ENCODE data around the gene PPEF1.
"Not testable (repeated sequence)": the region's sequence is repeated elsewhere in the genome, so short reads cannot be mapped to it uniquely, and the experiment has no call there.

The PPEF1 gene

GRCh38 chrX:18702362-18703195 is 4.9 kb upstream of the PPEF1 start:
- no peak for DNase-seq (ENCODE audit: low read depth)

- DNase-seq (ENCODE audit: low read depth) = no peak
These were observed 2.4 kb downstream of the PPEF1 start for GRCh38 chrX:18709833-18710232.

GRCh38 chrX:18714910-18715309 is 7.5 kb downstream of the PPEF1 start:
- DNase-seq (ENCODE audit: low read depth) = no peak

- DNase-seq (ENCODE audit: low read depth) = no peak
These were observed 12.4 kb downstream of the PPEF1 start for GRCh38 chrX:18719852-18720251.

- no peak for DNase-seq (ENCODE audit: low read depth)
These were observed 14.4 kb downstream of the PPEF1 start for GRCh38 chrX:18721683-18722499.

- DNase-seq (ENCODE audit: low read depth) = no peak
These were observed 15.1 kb downstream of the PPEF1 start for GRCh38 chrX:18722500-18723071.

- no peak for DNase-seq (ENCODE audit: low read depth)
These were observed 18.0 kb downstream of the PPEF1 start for GRCh38 chrX:18725310-18725943.

- no peak for DNase-seq (ENCODE audit: low read depth)
These were observed 25.8 kb downstream of the PPEF1 start for GRCh38 chrX:18733287-18733686.

- not testable (repeated sequence) for DNase-seq (ENCODE audit: low read depth)
These were observed 32.2 kb downstream of the PPEF1 start for GRCh38 chrX:18739609-18740008.

GRCh38 chrX:18748499-18748898 is 41.1 kb downstream of the PPEF1 start:
- DNase-seq (ENCODE audit: low read depth) = no peak

GRCh38 chrX:18753631-18754030 is 46.2 kb downstream of the PPEF1 start:
- DNase-seq (ENCODE audit: low read depth) = no peak

GRCh38 chrX:18755651-18756050 is 48.2 kb downstream of the PPEF1 start:
- DNase-seq (ENCODE audit: low read depth) = no peak

- DNase-seq (ENCODE audit: low read depth) = no peak
These were observed 50.8 kb downstream of the PPEF1 start for GRCh38 chrX:18757956-18758932.

GRCh38 chrX:18761750-18762149 is 54.3 kb downstream of the PPEF1 start:
- DNase-seq (ENCODE audit: low read depth) = no peak

- DNase-seq (ENCODE audit: low read depth) = not testable (repeated sequence)
These were observed 55.7 kb downstream of the PPEF1 start for GRCh38 chrX:18763106-18763505.

- DNase-seq (ENCODE audit: low read depth) = no peak
These were observed 61.9 kb downstream of the PPEF1 start for GRCh38 chrX:18769364-18769763.

- no peak for DNase-seq (ENCODE audit: low read depth)
These were observed 62.5 kb downstream of the PPEF1 start for GRCh38 chrX:18769812-18770573.

- DNase-seq (ENCODE audit: low read depth) = no peak
These were observed 82.5 kb downstream of the PPEF1 start for GRCh38 chrX:18789916-18790315.

- no peak for DNase-seq (ENCODE audit: low read depth)
These were observed 85.4 kb downstream of the PPEF1 start for GRCh38 chrX:18792828-18793227.

- DNase-seq (ENCODE audit: low read depth) = no peak
These were observed 86.2 kb downstream of the PPEF1 start for GRCh38 chrX:18793601-18794089.
